ENCODE results near the gene USP3. TPM values are rescaled to one million over a fixed set of nuclear protein-coding genes. Genes with fewer than 3 reads are reported as not detected.
A peak's percentile ranks its signal among the peaks of the same experiment; 100 is the strongest.
"Not testable (repeated sequence)": the region's sequence is repeated elsewhere in the genome, so short reads cannot be mapped to it uniquely, and the experiment has no call there.

USP3 gene
- total RNA-seq, 2 donors from 2014 or later = 48.8 to 50.1 TPM

- ATAC-seq = peak; percentile 77
Measured at GRCh38 chr15:63610209-63610841, 105.9 kb downstream of the USP3 start.

DNA sequence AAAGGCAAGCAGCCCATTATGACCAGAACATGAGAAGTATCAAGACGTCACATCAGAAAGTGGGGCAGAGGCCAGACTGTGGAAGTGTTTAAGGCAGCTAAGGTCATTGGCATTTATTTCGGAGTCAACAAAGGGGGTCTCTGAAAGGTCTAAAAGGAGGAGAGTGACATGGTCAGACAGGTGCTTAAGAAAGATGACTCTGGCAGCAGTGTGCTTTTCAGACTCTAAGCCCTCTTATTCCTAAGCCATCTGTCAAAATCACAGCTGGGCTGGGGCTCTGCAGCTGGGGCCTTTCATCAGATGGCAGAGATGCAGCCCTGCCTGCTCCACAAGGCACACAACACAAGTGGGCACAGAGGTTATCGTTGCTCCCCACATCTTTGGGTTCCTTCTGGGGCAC lies 106.8 kb downstream of the USP3 start:
- Histone ChIP-seq H3K27me3 (no peaks in the 10 kb centered on the region), H3K4me3 (no peak overlapping the region), H3K27ac (peak overlapping the region in 2 of 4 donors; percentile 35 to 54), H3K4me1 (peaks cover 8% of the 10 kb centered on the region), H3K9me3 (no peaks in the 10 kb centered on the region), H3K36me3 (replicated peaks in 1 of 2; ENCODE audit: insufficient read depth in 1 of 2, low read depth in 2 of 2) (peaks cover 0 to 14% of the 10 kb centered on the region in 2 donors)
- DNase-seq (no peak), ATAC-seq (no peak)
- TF ChIP-seq POLR2A (IDR thresholded peaks at IDR 0.05) (no peak), CTCF (IDR thresholded peaks at IDR 0.05) (no peak)
- intact Hi-C loops (cut with DNase I) = no loop called here
- WGBS, 2 donors = 61 to 66% methylated on average over 3 of the region's 3 CpGs

More at GRCh38 chr15:63610209-63610841, 105.9 kb downstream of the USP3 start:
- Histone ChIP-seq H3K9me3 (no peaks in the 10 kb centered on the region), H3K4me1 (peaks cover 8% of the 10 kb centered on the region), H3K27ac (peak overlapping the region in 3 of 4 donors; percentile 35 to 54 (median 46)), H3K36me3 (replicated peaks in 1 of 2; ENCODE audit: insufficient read depth in 1 of 2, low read depth in 2 of 2) (peaks cover 0 to 10% of the 10 kb centered on the region in 2 donors), H3K4me3 (no peak overlapping the region), H3K27me3 (no peaks in the 10 kb centered on the region)
- 9 to 10% methylated on average over 6 of the region's 6 CpGs for WGBS, 2 donors
- TF ChIP-seq POLR2A (IDR thresholded peaks at IDR 0.05) = no peak
- peak; percentile 19 to 71 (median 64) for TF ChIP-seq CTCF (IDR thresholded peaks at IDR 0.05)
- intact Hi-C loops (cut with DNase I) = no loop called here
- peak; percentile 67 to 79 (median 72) for DNase-seq

DNA sequence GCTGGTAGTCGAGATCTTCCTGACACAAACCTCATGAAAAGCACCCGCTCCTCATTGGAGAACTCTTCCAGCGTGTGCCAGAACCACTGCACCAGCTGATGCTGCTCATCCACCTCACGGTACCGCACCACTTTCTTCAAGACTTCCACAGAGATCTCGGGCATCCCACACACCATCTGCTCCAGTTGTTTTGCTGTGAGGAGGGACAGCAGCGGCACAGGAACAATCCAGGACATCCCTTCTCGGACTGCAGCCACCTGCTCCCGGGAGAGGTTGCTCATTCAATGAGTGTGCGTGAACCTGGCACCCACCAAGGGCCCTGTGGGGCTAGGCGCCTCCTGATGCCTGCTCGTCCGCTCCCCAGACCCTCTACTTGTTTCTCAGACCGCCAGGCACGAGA lies 107.9 kb downstream of the USP3 start:
- intact Hi-C loops (cut with DNase I) = no loop called here
- H3K27ac ChIP-seq = no peak overlapping the region

DNA sequence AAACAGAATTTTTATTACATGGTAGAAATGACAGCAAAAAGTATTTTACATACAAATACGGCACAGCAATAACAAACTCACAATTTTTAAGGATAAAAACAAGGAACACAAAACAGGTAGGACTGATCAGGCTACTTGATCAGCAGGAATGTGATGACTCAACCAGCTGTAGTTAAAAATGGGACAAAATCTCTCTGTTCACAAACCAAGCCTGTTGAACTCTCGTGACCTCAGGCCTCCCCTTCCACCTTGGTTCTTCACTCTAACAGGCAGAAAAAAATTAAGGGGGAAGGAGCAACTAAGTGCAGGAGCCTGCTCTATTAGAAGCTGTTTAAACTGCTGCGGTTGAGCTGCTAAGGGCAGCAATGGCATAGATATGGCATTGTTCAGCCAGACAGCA lies 111.5 kb downstream of the USP3 start:
- ATAC-seq (no peak), DNase-seq (no peak)
- 87 to 88% methylated on average over 3 of the region's 3 CpGs for WGBS, 2 donors
- Histone ChIP-seq H3K4me1 (peaks cover under 1% of the 10 kb centered on the region), H3K9me3 (no peaks in the 10 kb centered on the region), H3K27me3 (no peaks in the 10 kb centered on the region), H3K36me3 (replicated peaks in 1 of 2; ENCODE audit: insufficient read depth in 1 of 2, low read depth in 2 of 2) (peaks cover 0 to 11% of the 10 kb centered on the region in 2 donors), H3K4me3 (no peak overlapping the region), H3K27ac (no peak overlapping the region)
- TF ChIP-seq CTCF (IDR thresholded peaks at IDR 0.05) (no peak), POLR2A (IDR thresholded peaks at IDR 0.05) (no peak)
- intact Hi-C loops (cut with DNase I) = no loop called here

More for the DNA sequence above, 107.9 kb downstream of the USP3 start:
- ATAC-seq = no peak
- whole genome bisulfite sequencing, 2 donors = 93 to 94% methylated on average over 15 of the region's 15 CpGs
- peaks cover 0 to 14% of the 10 kb centered on the region in 2 donors for H3K36me3 ChIP-seq (replicated peaks in 1 of 2; ENCODE audit: insufficient read depth in 1 of 2, low read depth in 2 of 2)
- H3K9me3 ChIP-seq = no peaks in the 10 kb centered on the region
- no peak overlapping the region for H3K4me3 ChIP-seq
- no peak for DNase-seq
- peaks cover 8% of the 10 kb centered on the region for H3K4me1 ChIP-seq
- H3K27me3 ChIP-seq = no peaks in the 10 kb centered on the region
- TF ChIP-seq CTCF (IDR thresholded peaks at IDR 0.05) (no peak), POLR2A (IDR thresholded peaks at IDR 0.05) (no peak)

- H3K27me3 ChIP-seq; H3K27ac ChIP-seq; H3K4me1 ChIP-seq; intact Hi-C loops (cut with DNase I); ATAC-seq; H3K4me3 ChIP-seq; H3K9me3 ChIP-seq; H3K36me3 ChIP-seq (replicated peaks in 1 of 2; ENCODE audit: insufficient read depth in 1 of 2, low read depth in 2 of 2); DNase-seq: not testable (repeated sequence)
- WGBS, 2 donors = 95 to 100% methylated on average over 4 of the region's 4 CpGs
Measured at GRCh38 chr15:63617147-63617546, 112.8 kb downstream of the USP3 start.

- DNase-seq; ATAC-seq; intact Hi-C loops (cut with DNase I); H3K4me1 ChIP-seq; H3K4me3 ChIP-seq; H3K27me3 ChIP-seq; H3K9me3 ChIP-seq; H3K36me3 ChIP-seq (replicated peaks in 1 of 2; ENCODE audit: insufficient read depth in 1 of 2, low read depth in 2 of 2); H3K27ac ChIP-seq: not testable (repeated sequence)
- 90 to 98% methylated on average over 3 of the region's 3 CpGs for WGBS, 2 donors
Measured at GRCh38 chr15:63617627-63618026, 113.2 kb downstream of the USP3 start.

GRCh38 chr15:63620760-63621159 lies 116.4 kb downstream of the USP3 start:
- WGBS, 2 donors = no CpG with 5 or more reads among the region's 2 CpGs
- H3K36me3 ChIP-seq (replicated peaks in 1 of 2; ENCODE audit: insufficient read depth in 1 of 2, low read depth in 2 of 2) = peaks cover 0 to 17% of the 10 kb centered on the region in 2 donors
- intact Hi-C loops (cut with DNase I); H3K9me3 ChIP-seq; DNase-seq; H3K27ac ChIP-seq; H3K4me1 ChIP-seq; H3K27me3 ChIP-seq; ATAC-seq; H3K4me3 ChIP-seq: not testable (repeated sequence)

All from body of pancreas (tissue), 4 donors.